ENCODE measurements around the gene FGF9.

FGF9 gene

GRCh38 chr13:21719463-21719862 lies 48.6 kb downstream of the FGF9 start:
- DNase-seq: no peak

GRCh38 chr13:21723807-21724505 lies 53.1 kb downstream of the FGF9 start:
- no peak for DNase-seq

- peak in 1 of 2 experiments; percentile 22 for DNase-seq
Observed at GRCh38 chr13:21730186-21730880, 59.5 kb downstream of the FGF9 start.

GRCh38 chr13:21733475-21734263 lies 62.8 kb downstream of the FGF9 start:
- DNase-seq: no peak

- no peak for DNase-seq
Observed at GRCh38 chr13:21734961-21735360, 64.1 kb downstream of the FGF9 start.

GRCh38 chr13:21735701-21736401 lies 65.0 kb downstream of the FGF9 start:
- no peak for DNase-seq

- no peak for DNase-seq
Observed at GRCh38 chr13:21736926-21737325, 66.1 kb downstream of the FGF9 start.

GRCh38 chr13:21738630-21739029 lies 67.8 kb downstream of the FGF9 start:
- DNase-seq: no peak

- no peak for DNase-seq
Observed at GRCh38 chr13:21739771-21740170, 68.9 kb downstream of the FGF9 start.

- DNase-seq: no peak
Observed at GRCh38 chr13:21741396-21741979, 70.6 kb downstream of the FGF9 start.

- no peak for DNase-seq
Observed at GRCh38 chr13:21742096-21742495, 71.2 kb downstream of the FGF9 start.

- DNase-seq: no peak
Observed at GRCh38 chr13:21744149-21744548, 73.3 kb downstream of the FGF9 start.

- DNase-seq: no peak
Observed at GRCh38 chr13:21745307-21745706, 74.4 kb downstream of the FGF9 start.

GRCh38 chr13:21747456-21747855 lies 76.6 kb downstream of the FGF9 start:
- DNase-seq: no peak

GRCh38 chr13:21748166-21748565 lies 77.3 kb downstream of the FGF9 start:
- DNase-seq: no peak

- no peak for DNase-seq
Observed at GRCh38 chr13:21749410-21749809, 78.5 kb downstream of the FGF9 start.

- DNase-seq: no peak
Observed at GRCh38 chr13:21752501-21752900, 81.6 kb downstream of the FGF9 start.

- no peak for DNase-seq
Observed at GRCh38 chr13:21753117-21753729, 82.3 kb downstream of the FGF9 start.

Data from NCI-H524 (cell line).